Upper lobe of left lung (tissue), 6 donors: ENCODE measurements around the gene KRTAP5-6. TPM values are rescaled to one million over a fixed set of nuclear protein-coding genes. Genes with fewer than 3 reads are reported as not detected.

Experiments
- ATAC-seq, 2 donors: fragments of 200-7000 bp; cut with Tn5 transposase; one replicate each; pipeline ENCODE4 v1.9.1; 2022; ENCODE audit warnings: mild to moderate bottlenecking in 2 of 2, moderate library complexity in 2 of 2; ENCODE audit not compliant: low FRiP score in 2 of 2
- DNase-seq, 2 donors: peaks; one replicate each; pipeline ENCODE4 v3.0.0-alpha.2; 2019 to 2020
- H3K27ac ChIP-seq, 4 donors: fragments of 200-600 bp; sonication (generic); one replicate each; pipeline ENCODE4 v1.5.1; 2016 to 2019
- H3K27me3 ChIP-seq, 4 donors: fragments of 200-600 bp; sonication (generic); one replicate each; pipeline ENCODE4 v1.5.1; 2017 to 2019
- H3K36me3 ChIP-seq, 4 donors: fragments of 200-600 bp; sonication (generic); one replicate each; pipeline ENCODE4 v1.5.1; 2016 to 2019
- H3K4me1 ChIP-seq, 4 donors: fragments of 200-600 bp; sonication (generic); one replicate each; pipeline ENCODE4 v1.5.1; 2018 to 2019
- H3K4me3 ChIP-seq, 4 donors: fragments of 200-600 bp; sonication (generic); one replicate each; pipeline ENCODE4 v1.5.1; 2017 to 2019; ENCODE audit warnings: mild to moderate bottlenecking in 2 of 4, moderate library complexity in 1 of 4
- H3K9me3 ChIP-seq, 4 donors: fragments of 200-600 bp; sonication (generic); one replicate each; pipeline ENCODE4 v1.5.1; 2018 to 2019
- EP300 ChIP-seq, 4 donors: sonication (generic); formaldehyde crosslinking; IDR thresholded peaks; one replicate each; pipeline ENCODE4 v1.5.1; 2017; ENCODE audit warnings: antibody characterized with exemption in 4 of 4, control low read depth in 2 of 4
- POLR2A ChIP-seq, 4 donors: fragments of 450-650 bp; IDR thresholded peaks; one replicate each; pipeline ENCODE4 v1.5.1; 2016 to 2017; ENCODE audit warnings: antibody characterized with exemption in 4 of 4, mild to moderate bottlenecking in 2 of 4
- POLR2AphosphoS5 ChIP-seq, 2 donors: sonication (generic); formaldehyde crosslinking; IDR thresholded peaks; one replicate each; pipeline ENCODE4 v1.5.1; 2017; ENCODE audit warnings: antibody characterized with exemption in 2 of 2
- WGBS, 2 donors: methylation state at CpG; one replicate each; pipeline ENCODE4 v1.1.5; 2017 to 2018; 5-methylcytosine and 5-hydroxymethylcytosine counted together
- total RNA-seq, 6 donors: library from RNA; depleted of rRNA in 4 of 6; stranded (reverse); fragments of >200 nt in 4 of 6; gene quantifications; one replicate each; pipeline versions ENCODE4 v1.1.0 to v1.2.1, GENCODE V29; 2016 to 2021
- TF ChIP-seq, protein P1 (sequence below), 6 experiments: fragments of 450-650 bp in 4 of 6; fragments of 200-600 bp in 2 of 6; sonication (generic) in 2 of 6; IDR thresholded peaks; one replicate each; pipeline ENCODE4 v1.5.1; 2016 to 2019; ENCODE audit warnings: antibody characterized with exemption in 6 of 6
- donor health status: DM: no; HTN: no; CAD: no; lungs with moderate emphysema.
- donor health status: DM: no; HTN: yes; CAD: no; lungs with severe emphysema.

The KRTAP5-6 gene
- total RNA-seq, 6 donors from 2014 or later: not detected

DNA sequence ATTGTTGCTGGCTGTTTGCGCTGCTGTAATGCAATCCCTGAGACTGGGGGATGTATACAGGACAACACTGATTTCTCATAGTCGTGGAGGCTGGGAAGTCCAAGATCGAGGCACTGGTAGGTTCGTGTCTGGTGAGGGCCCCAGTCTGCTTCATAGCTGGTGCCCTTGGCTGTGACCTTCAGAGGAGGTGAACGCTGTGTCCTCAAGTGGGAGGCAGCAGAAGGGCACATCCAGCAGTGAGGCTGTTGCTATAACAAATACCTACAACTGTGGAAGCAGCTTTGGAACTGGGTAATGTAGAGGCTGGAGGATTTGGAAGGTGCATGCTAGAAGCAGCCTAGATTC is 46.1 kb upstream of the KRTAP5-6 start:
- H3K9me3 ChIP-seq: no peaks in the 10 kb centered on the region
- no peaks in the 10 kb centered on the region for H3K27me3 ChIP-seq
- TF ChIP-seq POLR2AphosphoS5 (IDR thresholded peaks at IDR 0.05) (no peak), EP300 (IDR thresholded peaks at IDR 0.05) (no peak), POLR2A (IDR thresholded peaks at IDR 0.05) (no peak)
- TF ChIP-seq, protein P1, sequence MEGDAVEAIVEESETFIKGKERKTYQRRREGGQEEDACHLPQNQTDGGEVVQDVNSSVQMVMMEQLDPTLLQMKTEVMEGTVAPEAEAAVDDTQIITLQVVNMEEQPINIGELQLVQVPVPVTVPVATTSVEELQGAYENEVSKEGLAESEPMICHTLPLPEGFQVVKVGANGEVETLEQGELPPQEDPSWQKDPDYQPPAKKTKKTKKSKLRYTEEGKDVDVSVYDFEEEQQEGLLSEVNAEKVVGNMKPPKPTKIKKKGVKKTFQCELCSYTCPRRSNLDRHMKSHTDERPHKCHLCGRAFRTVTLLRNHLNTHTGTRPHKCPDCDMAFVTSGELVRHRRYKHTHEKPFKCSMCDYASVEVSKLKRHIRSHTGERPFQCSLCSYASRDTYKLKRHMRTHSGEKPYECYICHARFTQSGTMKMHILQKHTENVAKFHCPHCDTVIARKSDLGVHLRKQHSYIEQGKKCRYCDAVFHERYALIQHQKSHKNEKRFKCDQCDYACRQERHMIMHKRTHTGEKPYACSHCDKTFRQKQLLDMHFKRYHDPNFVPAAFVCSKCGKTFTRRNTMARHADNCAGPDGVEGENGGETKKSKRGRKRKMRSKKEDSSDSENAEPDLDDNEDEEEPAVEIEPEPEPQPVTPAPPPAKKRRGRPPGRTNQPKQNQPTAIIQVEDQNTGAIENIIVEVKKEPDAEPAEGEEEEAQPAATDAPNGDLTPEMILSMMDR (IDR thresholded peaks at IDR 0.05): no peak
- H3K4me1 ChIP-seq: peaks cover 0 to 10% (median 6%) of the 10 kb centered on the region in 4 donors
- DNase-seq (no peak), ATAC-seq (no peak)
- H3K27ac ChIP-seq: no peak overlapping the region
- H3K36me3 ChIP-seq: no peaks in the 10 kb centered on the region
- WGBS, 2 donors: 72 to 86% methylated on average over 5 of the region's 5 CpGs
- no peak overlapping the region for H3K4me3 ChIP-seq

DNA sequence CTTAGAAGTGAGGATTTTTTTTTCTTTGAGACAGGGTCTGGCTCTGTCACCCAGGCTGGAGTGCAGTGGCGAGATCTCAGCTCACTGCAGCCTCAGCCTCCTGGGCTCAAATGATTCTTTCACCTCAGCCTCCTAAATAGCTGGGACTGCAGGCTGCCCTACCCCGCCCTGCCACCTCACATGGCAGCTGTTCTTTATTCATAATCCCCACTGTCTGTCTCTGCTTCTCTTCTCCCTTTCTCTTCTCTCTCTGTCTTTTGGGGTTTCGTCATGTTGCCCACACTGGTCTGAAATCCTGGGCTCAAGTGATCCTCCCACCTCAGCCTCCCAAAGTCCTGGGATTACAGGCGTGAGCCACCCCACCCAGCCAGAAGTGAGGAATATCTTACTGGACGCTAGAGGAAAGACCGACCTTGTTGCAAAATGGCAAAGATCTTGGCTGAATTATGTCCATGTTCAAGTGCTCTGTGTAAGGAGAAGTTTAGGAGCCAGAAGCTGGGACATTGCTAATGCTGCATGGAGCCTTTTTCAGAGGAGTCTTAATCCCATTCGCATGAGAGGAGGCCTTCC is 45.5 kb upstream of the KRTAP5-6 start:
- Histone ChIP-seq H3K27me3 (no peaks in the 10 kb centered on the region), H3K36me3 (no peaks in the 10 kb centered on the region), H3K9me3 (no peaks in the 10 kb centered on the region), H3K27ac (no peak overlapping the region), H3K4me1 (peaks cover 0 to 10% (median 6%) of the 10 kb centered on the region in 4 donors), H3K4me3 (no peak overlapping the region)
- DNase-seq: no peak
- TF ChIP-seq POLR2AphosphoS5 (IDR thresholded peaks at IDR 0.05): no peak
- TF ChIP-seq, protein P1 (IDR thresholded peaks at IDR 0.05): no peak
- no peak for TF ChIP-seq EP300 (IDR thresholded peaks at IDR 0.05)
- TF ChIP-seq POLR2A (IDR thresholded peaks at IDR 0.05): no peak
- WGBS, 2 donors: 87 to 89% methylated on average over 7 of the region's 7 CpGs
- no peak for ATAC-seq

DNA sequence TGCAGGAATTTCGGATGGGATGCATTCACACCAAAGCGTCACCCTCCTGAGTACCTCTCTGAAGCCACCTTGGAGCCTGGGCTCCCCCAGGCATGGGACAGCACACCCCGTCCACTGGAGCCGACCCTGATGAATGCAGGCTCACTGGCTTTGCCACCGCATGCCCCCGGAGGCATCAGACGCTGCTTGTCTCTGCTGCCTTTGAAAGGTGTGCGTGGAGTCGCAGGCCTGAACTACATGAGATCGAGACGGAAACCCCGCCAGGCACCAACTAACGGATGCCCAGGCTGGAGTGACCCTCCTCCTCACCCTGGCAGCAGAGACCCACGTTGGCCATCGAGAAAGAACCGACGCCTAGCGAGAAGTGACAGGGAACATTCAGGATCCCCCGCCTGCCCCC is 45.0 kb upstream of the KRTAP5-6 start:
- H3K36me3 ChIP-seq: no peaks in the 10 kb centered on the region
- no peak overlapping the region for H3K4me3 ChIP-seq
- no peak overlapping the region for H3K27ac ChIP-seq
- H3K9me3 ChIP-seq: no peaks in the 10 kb centered on the region
- peaks cover 0 to 10% (median 6%) of the 10 kb centered on the region in 4 donors for H3K4me1 ChIP-seq
- ATAC-seq (no peak), DNase-seq (no peak)
- no peaks in the 10 kb centered on the region for H3K27me3 ChIP-seq
- TF ChIP-seq POLR2A (IDR thresholded peaks at IDR 0.05) (no peak), POLR2AphosphoS5 (IDR thresholded peaks at IDR 0.05) (no peak), EP300 (IDR thresholded peaks at IDR 0.05) (no peak)
- TF ChIP-seq, protein P1 (IDR thresholded peaks at IDR 0.05): no peak
- 63 to 80% methylated on average over 6 to 19 of the region's 19 CpGs for WGBS, 2 donors

DNA sequence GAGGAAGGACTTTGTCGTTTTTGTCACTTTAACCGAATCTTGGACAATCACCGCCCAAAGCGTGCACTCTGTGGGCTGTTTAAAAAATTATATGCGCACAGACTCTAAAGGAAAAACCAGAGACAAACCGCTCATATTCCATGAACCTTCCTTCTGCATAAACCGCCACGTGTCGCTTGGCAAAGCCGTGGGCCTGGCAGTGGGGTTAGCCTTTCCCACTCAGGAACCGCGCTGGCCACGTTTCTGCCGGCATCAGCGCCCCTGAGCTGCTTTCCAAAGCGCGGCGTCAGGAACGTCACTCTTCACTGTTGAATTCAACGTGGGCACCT is 44.6 kb upstream of the KRTAP5-6 start:
- no peak overlapping the region for H3K4me3 ChIP-seq
- H3K4me1 ChIP-seq: peaks cover 0 to 10% (median 6%) of the 10 kb centered on the region in 4 donors
- TF ChIP-seq, protein P1 (IDR thresholded peaks at IDR 0.05): no peak
- no peak for TF ChIP-seq POLR2AphosphoS5 (IDR thresholded peaks at IDR 0.05)
- TF ChIP-seq EP300 (IDR thresholded peaks at IDR 0.05): no peak
- no peak for TF ChIP-seq POLR2A (IDR thresholded peaks at IDR 0.05)
- no peaks in the 10 kb centered on the region for H3K36me3 ChIP-seq
- ATAC-seq (no peak), DNase-seq (no peak)
- 56 to 57% methylated on average over 20 of the region's 20 CpGs for WGBS, 2 donors
- H3K27me3 ChIP-seq: no peaks in the 10 kb centered on the region
- H3K27ac ChIP-seq: no peak overlapping the region
- no peaks in the 10 kb centered on the region for H3K9me3 ChIP-seq
